ENCODE data around the gene CCP110.
"Not testable (repeated sequence)": the region's sequence is repeated elsewhere in the genome, so short reads cannot be mapped to it uniquely, and the experiment has no call there.

CCP110 gene

DNA sequence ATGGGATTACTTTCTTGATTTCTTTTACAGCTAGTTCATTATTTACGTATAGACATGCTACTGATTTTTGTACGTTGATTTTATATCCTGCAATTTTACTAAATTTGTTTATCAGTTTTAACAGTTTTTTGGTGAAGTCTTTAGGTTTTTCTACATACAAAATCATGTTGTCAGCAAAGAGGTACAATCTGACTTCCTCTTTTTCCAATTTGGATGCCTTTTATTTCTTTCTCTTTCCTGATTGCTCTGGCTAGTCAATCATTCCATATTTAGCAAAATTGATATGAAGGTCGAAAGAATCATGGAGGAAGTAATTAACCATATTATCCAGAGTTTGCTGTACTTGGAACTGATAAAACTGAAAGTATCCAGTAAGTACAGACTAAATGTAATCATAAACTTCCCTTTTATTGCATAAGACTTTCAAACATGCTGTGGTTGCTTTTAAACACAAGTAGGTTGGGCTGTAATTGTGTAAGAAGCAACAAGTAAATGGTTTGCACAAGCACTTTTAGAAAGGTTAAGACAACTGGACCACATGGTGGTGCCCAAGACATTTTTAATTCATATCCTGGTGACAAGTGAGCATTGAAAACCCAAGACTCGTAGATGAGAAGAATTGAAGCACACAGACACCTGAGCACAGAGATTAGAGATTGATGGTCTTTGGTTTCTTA lies 10.2 kb upstream of the CCP110 start:
- DNase-seq: no peak

DNA sequence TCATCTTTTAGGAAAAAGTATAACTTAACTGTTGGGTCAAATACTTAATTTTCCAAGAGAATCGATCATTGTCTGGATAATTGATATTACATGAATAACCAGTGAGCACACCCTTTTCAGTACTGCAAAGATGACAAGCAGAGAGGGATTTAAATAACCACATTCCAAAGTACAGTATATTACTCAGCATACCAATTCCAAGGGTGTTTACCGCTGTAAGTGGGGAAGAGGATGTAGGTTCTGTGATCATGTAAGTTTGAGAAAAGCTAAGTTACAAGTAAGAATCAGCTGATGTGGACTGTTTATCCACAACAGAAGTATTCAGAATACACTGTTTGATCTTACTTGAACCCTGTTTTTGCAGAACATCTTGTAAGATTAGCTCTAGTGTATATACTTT lies 8.0 kb upstream of the CCP110 start:
- DNase-seq: no peak

DNA sequence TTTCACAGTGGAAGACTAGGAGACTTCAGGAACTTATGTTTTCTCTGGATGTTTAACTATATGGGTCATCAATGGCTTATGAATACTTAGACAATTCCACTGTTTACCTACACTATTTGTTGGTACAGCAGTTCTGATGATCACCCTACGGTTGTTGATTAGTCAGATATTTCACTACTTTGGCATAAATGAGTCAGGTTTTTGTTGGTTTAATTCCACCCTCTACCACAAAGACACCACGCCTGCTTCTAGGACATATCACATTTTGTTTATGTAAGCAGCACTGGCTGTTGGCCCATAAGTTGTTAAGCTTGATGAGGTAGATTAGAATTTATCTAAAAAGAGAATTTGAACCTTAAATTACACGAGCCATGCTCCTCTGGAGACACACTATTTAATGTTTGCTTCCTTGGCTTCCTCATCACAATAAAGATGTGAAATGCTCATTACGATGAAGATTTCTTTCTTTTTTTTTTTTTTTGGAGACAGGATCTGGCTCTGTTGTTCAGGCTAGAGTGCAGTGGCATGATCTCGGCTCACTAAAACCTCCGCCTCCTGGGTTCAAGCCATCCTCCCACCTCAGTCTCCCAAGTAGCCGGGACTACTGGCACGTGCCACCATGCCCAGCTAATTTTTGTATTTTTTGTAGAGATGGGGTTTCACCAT lies 6.2 kb upstream of the CCP110 start:
- DNase-seq: no peak

DNA sequence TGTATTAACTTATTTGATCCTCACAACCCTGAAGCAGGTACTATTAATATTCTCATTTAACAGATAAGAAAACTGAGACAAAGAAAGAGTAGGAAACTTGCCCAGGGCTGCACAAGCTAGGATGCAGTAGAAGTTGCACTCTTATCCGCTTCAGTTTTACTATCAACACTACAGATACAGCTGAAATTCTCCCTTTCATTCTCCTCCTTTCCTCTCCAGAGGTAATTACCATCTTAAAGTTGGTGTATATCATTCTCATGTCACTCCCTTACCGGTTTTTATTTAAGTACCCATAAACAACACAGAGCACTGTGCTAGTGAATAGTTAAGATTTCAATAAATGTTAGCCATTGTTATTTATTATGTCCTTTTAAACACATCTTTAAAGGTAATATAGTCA lies 5.4 kb upstream of the CCP110 start:
- DNase-seq: no peak

DNA sequence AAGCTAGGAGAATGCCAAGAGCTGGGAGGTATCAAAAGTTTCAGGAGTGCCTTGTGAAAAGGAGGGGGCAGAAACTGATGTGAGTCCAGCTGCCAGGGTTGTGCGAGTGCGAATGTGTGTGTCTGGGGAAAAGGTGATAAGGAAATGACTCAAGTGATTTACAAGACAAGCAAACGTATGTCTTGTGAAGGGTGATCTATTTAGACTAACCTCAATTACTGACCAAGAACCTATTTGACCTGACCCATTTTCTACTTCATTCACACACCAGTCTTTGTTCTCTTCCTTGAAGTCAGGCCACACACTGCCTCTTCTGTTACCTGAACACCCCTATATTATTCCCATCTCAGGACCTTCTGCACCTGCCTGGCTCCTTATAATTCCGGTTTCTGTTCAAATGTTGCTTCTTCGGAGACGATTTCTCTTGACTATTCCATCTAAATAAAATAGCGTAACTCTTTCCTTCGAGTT lies 2.8 kb upstream of the CCP110 start:
- peak; percentile 8 for DNase-seq

DNA sequence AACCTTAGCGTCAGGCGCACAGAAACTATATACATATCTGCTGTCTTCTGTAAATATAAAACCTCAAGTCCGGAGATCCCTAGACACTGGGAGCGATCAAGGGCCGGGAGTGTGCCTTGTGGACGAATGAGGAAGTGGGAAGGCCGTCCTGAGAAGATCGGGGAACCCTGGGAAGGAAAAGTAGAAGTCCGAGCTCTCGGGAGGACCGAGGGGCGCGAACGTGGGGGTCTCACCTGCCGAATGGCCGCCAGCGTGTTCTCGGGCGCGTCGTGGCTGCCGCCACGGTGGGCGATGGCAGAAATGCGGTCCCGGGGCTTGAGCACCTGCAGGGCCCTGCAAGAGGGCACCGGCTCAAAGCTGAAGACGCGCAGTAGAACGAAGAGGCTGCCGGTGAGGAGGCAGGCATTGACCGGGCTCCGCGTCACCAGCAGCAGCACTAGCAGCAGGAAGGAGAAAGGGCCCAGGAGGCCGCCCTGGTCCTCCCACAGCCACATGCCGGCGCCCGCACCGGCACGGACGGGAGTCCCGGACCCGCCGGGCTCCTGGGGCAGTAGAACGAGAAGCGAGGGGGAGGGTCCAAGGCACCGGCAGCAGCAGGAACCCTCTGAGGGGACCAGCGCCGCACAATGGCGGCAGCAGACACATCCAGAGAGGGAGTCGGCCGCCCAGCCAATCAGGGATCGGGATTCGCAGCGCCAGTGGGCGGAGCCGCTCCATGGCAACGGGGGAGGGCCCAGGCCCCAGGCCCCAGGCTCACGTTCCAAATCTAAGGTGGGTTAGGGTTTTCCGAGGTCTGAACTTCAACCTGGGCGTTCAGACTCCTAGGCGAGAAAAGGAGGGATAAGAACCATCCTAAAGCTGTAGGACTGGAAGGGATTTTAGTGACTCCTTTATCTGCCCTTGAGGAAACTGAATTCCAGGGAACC lies 2.0 kb upstream of the CCP110 start, which contains the start of gene GDE1:
GDE1 (minus strand) TSS at position 628 of the 926 bp plus-strand sequence; CDS start at position 494, 134 bp downstream.
- DNase-seq: peak; percentile 93

DNA sequence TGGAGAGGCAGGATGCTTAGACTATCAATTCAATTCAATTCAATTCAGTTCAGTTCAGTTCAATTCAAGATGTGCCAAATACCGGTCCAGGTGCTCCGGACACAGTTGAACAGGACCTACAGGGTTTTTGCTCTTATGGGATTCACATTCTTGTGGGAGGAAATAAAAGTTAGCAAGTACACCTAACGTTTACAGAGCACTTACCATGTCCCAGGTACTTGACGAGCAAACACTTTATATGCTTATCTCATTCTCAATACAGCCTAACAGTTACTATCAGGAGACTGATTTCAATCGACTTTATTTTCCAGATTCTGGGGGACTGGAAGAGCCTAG lies 1.4 kb upstream of the CCP110 start:
- no peak for DNase-seq

DNA sequence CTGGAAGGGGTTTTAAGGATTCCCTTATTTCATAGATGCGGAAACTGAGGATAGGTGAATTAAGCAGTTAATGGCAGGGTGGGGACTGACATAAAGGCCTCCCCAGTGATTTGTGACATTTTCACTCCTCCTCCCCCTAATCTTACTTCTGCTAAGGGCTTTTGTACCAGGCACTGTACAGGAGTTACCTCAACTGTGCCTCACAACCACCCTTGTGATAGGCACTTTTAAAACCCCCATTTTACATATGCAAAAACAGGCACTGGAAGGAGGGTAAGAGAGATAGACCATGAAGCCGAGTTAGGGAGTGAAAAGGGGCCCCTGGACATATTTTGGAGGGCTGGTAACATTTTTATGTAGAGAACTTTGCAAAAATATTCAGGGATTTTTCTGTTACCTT lies 982 bp upstream of the CCP110 start:
- DNase-seq: no peak

DNA sequence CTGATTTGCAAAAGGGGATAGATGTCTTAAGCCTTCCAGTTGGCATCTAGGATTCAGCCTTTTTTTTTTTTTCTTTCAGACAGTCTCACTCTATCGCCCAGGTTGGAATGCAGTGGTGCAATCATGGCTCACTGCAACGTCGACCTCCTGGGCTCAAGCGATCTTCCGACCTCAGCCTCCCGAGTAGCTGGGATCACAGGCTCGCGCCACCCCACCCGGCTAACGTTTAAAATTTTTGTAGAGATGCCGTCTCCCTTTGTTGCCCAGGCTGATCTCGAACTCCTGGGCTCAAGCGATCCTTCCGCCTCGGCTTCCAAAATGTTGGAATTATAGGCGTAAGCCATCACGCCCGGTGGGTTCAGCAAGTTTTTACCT lies 571 bp upstream of the CCP110 start:
- DNase-seq: no peak

DNA sequence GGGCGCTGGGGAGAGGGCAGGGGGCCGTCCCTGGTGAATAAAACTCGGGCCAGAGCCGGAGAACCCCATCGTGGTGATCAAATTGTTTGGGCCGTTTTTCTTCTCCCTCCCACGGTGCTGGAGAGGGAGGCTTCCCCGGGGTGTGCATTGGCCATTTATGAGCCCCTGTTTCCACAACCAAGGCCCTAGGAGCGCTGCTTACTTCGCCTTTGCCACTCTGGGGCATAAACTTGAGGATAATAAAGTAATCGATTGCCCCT lies 544 bp downstream of the CCP110 start:
- DNase-seq: no peak

DNA sequence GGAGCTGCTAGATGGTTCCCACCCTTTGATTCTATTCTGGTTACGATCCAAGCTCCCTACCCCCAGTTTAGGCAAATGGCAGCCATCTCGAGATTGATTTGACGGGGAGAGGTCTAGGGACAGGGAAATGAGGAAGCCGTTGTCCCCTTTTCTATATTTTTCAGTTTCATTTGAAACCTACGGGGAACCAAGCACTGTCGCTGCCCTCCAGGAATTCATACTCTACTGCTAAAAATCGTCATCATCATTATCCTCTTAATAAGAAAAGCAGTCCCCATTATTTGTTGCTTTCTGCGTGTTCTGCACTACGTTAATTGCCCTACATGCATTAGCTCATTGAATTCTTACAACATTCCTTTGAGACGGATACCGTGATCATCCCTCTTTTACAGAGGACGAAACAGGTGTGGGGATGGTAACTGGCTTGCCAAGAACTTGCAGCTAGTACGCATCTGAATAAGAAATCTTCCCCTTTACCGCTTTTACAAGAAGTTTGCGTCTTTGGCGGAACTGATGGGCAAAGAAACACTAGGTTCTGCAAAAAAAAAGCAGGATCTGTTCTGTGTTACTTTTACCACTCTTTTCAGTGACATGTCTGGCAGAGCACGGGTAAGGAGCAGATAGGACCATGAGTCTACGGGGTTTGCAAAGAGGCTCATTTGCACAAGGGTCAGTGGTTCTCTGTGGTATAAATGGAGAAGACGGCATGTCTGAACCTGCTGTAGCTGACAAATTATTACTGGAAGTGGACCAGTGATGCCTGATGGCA lies 1.1 kb downstream of the CCP110 start:
- no peak for DNase-seq

DNA sequence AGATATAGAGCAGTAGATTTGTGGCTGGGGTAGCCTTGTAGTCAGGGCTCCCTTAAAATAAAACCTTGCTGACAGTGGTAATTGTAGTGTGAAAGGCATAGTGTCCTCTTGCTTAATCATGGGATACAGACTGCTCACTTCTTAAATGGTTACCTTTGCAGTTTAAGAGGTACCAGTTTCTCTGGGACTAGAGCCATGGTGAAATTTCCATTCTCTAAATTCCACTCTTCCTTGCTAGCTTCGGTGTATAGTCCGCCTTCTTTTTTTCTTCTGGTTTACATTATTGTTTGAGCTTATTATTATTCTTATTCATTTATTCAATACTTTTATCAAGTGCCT lies 1.6 kb downstream of the CCP110 start:
- DNase-seq: no peak

DNA sequence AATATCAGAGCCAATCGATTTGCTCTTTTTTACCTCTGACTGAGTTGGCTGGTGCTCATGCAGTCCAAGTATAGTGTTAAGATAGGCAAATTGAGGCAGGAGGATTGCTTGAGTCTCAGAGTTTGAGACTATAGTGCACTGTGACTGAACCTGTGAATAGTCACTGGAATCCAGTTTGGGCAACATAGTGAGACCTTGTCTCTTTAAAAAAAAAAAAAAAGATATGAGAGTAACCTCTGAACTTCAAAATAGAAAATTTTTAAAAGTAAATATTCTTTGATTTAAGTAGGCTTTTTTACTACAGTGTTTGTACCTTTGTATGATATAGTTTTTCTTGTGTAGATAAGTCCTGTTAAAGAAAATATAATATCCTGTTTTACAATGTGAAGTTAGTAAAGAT lies 3.4 kb downstream of the CCP110 start:
- DNase-seq: no peak

DNA sequence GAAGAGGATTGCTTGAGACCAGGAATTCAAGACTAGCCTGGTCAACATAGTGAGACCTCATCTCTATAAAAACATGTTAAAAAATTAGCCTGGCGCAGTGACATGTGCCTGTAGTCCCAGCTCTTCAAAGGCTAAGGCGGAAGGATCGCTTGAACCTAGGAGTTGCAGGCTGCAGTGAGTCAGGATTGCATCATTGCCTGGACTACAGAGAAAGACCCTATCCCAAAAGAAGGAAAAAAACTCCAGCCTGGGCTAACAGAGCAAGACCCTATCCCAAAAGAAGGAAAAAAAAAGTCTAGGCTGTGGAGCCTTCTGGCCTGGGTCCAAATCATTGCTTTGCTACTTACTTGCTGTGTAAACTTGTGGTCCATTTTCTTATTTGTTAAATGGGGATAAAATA lies 4.9 kb downstream of the CCP110 start:
- DNase-seq: no peak

DNA sequence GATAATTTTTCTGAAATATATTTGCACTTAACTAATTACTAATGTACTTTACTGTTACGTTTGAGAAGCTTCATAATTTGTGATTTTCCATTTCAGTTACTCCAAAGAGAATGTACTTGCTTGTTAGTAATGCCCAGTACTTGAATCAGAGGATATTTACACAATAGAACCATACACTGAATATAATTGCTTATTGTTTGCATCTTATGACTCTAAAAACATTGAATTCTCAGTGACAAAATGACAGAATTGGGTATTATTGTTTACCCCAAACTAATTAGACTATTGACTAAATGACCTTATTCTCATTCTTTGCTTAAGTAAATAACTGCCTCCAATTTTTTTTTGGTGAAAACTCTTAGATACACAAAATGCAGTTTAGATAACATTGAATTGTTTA lies 8.9 kb downstream of the CCP110 start:
- DNase-seq: no peak

DNA sequence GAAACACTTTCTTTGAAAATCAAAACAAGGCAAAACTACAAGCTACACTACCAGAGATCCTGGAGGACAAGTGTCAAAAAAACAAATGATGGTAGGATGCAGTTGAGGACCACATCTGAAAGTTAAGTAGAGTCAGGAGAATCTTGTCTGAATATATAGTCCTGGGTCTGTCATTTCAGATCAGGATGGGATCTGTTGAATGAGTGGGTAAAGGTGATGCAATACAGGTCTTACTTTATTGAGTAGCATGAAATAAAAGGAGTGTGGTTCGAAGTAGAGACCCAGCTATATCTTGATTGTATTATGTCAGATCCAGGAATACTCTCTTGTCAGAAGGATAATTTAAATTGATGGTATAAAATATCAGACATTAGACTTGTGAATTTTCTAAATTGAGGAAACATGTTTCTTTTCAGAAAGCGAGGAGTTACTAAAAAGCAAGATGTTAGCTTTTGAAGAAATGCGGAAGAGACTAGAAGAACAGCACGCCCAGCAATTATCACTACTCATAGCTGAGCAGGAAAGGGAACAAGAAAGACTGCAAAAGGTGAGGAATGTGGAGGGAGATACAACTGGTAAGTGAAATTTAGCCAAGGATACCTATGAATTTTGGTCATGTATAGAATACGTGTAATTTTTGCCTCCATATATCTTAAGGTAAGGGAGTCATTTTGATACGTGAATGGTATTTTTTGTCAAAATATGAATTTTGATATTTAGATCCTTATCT lies 16.7 kb downstream of the CCP110 start:
- DNase-seq: no peak

DNA sequence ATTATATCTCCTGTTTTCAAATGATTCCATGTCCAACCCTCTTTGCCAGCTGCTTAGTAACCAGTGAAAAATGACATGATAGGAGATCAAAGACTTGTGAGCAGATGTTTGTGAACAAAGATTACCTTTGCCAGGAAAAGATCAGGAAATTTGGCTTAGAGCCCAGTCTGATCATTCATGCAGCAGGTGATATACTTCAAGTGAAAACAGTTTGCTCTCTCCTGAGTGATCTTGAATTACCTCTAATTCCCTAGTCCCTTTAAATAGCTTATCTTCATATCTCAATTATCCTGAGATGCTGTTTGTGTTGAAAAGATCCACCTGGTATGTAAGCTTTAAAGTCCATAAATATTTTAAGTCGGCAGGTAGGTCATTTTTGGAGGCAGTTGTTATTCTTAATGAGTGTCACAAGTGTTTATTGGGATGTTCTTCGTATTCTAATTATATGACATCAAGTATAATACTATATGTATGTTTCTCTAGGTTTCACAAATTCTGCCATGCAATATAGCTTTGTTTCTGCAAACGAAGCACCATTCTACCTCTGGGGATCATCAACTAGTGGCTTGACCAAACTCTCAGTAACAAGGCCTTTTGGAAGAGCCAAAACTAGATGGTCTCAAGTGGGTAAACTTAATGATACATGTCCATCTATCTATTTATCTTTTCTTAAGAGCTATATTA lies 18.5 kb downstream of the CCP110 start:
- no peak for DNase-seq

DNA sequence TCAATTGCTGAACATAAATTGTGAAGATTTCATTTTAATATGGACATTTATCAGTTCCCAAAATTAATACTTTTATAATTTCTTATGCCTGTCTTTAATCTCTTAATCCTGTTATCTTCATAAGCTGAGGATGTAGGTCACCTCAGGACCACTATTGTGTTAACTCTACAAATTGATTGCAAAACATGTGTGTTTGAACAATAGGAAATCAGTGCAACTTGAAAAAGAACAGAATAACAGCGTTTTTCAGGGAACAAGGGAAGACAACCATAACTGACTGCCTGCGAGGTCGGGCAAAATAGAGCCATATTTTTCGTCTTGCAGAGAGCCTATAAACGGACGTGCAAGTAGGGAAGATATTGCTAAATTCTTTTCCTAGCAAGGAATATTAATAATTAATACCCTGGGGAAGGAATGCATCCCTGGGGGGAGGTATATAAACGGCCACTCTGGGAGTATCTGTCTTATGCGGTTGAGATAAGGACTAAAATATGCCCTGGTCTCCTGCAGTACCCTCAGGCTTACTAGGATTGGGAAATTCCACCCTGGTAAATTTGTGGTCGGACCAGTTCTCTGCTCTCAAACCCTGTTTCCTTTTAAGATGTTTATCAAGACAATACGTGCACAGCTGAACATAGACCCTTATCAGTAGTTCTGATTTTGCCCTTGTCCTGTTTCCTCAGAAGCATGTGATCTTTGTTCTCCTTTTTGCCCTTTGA lies 19.7 kb downstream of the CCP110 start:
- DNase-seq: not testable (repeated sequence)

DNA sequence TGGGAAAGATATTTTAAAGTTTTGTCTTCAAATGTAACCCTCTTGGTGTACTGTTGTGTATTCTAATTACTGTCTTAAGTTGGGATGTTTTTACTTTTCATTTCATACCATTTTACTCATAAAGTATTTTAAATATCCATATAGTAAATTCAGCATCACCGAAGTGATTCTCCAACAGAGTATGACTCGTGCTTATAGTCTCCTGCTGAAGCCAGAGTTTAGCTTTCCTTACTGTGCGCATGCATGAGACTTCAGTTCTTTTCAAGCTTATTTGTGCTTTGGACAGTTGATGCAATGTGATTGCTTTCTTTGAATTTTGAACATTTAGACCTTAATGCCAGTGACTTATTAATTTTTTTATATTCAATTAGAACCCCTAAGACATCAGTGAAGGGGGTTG lies 24.4 kb downstream of the CCP110 start:
- DNase-seq: no peak

DNA sequence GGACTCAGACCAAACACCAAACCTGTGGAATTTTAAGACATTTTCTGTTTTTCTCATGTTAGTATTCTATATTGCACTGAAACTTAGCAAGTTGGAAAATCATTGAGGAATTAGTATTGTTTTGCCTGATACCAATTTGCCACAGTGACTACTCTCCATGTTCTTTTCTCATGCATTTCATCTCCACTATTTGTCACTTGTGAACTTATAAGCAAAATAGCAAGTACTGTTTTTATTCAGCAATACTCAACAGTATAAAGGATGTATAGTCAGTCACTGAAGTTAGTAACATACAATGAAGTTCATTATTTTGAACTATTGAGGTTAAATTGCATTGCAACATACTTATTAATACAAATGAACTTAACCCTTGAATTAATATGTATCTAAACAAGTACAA lies 25.9 kb downstream of the CCP110 start:
- DNase-seq: no peak

DNA sequence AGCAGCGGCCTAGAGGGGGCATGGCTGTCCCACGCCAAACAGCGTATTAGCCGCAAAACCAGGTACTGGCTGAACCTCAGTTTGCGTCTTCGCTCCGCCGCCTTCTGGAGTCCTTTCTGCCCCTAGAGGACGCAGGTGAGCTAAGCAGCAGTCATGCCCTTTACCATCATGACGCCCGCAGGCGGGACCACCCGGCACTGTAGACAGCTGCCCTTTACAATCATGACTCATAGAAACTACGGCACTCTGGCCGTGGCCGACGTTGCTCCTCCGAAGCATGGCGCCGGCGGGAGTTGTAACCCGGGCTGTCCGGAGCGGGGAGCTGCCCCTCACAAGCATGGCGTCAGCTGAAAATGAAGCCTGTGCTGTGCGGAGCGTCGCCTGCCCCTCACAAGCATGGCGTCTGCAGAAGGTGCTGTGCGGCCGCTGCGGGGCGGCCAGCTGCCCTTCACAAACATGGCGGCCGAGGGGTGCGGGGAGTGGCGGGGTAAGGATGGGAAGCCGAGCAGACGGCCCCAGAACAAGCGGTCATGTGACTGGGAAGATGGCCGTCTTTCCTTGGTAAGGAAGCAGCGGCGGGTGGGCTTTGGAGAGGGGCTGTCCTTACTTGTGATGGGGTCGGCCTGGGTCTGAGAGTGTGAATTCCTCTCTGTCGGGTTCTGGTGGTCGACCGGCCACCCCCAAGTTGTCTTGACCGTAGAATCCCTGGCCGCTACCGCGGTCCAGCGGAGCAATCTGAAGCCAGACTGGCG lies 31.6 kb downstream of the CCP110 start, which contains the start of gene VPS35L:
VPS35L (plus strand) TSS at position 518 of the 752 bp plus-strand sequence; CDS start at position 545, 27 bp downstream.
- DNase-seq: peak; percentile 96

Measured in activated gamma-delta T cell treated with Interleukin-2 at 50 U/mL for 16 hours (primary cell).